Measurements from ENCODE around the gene FZD2.

The FZD2 gene

DNA sequence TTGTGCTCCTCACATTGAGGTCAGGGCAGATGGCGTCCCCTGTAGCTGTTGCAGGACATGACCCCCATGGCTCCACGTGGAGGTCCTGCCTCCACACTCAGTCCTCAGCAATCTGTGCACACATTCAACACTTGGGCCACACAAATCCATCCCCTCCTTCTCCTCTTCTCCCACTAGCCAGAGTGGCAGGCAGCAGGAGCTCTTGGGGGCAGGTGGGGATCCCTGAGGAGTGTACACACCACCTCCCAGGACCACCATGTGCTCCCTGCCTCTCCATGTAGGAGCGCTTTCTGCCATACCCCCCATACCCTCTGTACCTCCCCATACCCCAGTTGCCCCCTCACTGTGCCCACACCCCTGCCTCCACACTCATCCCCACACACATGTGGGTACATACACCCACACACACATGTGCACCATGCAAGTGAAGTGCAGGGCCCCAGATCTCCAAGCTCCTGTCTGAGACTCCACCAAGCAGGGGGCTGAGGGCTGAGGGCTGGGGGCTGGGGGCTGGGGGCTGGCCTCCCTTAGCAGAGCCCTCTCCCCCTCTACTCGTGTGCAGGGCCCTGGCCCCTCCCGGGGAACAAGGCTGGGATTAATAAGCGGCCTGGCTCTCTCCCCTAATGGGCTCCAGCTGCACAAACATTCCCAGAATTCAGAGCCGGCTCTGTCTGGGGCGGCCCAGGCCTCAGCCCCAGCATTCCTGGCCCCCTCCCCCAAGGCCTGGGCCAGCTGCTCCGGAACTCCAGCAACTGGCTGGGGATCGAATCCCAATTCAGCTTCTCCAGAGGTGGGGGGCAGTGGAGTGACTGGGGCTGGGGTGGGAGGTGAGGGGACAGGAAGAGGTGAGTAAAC is 50.8 kb downstream of the FZD2 start:
- DNase-seq (ENCODE audit: low spot score), result no peak

DNA sequence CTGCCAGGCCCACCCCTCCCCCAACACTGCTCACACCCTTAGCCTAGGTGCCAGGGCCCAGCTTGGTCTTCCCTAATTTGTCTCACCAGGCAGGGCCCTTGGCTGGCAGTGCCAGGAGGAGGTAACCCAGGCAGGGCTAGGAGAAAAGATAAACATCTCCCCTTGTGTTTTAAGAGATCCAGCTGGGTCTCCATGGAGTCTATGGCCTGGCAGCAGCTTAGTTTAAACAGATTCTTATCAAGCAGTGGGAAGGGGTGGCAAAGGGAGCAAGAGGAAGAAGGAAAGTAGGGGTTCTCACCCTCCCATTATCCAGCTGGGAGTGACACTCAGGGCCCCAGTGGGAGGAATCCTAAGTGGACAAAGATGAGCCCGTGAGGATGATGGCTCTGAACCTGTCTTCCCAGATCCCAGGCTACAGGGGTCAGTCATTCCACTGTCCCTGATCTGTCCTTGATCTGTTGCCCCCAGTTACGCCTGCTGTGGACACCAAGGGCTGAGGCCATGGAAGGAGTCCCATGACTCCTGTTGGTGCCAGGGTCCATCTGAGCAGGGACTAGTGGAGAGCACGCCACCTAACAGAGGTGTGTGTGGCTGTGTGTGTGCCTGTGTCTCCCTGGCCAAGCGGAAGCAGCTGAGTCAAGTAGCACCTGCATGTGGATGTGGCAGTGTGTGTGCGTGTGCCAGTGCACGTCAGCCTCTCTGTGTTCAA is 51.6 kb downstream of the FZD2 start:
- no peak for DNase-seq (ENCODE audit: low spot score)

DNA sequence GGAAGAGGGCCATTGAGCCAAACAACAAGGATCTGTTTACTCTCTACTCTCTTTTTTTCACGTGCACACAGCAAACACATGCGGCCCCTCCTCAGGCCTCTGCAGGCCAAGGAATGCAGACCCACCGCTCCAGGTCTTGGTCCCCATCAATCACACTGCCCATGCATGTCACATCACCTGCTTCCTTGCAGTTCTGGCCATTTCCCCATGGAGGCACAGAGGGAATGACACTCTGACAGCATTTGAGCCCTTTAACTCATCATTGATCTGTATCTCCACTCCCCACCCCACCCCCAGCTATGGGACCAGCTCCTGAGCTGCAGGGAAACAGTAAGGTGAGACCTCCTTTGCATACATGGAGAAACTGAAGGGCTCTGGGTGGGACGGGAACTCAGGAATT is 53.0 kb downstream of the FZD2 start:
- no peak for DNase-seq (ENCODE audit: low spot score)

Measured in SW480 (cell line).